HCT116 (cell line): ENCODE results near the gene ANTKMT. TPM values are rescaled to one million over a fixed set of nuclear protein-coding genes. Genes with fewer than 3 reads are reported as not detected.

Experiments
- ATAC-seq: fragments of 200-7000 bp; cut with Tn5 transposase; 2 replicates; pipeline ENCODE4 v1.9.1; 2020; ENCODE audit warnings: mild to moderate bottlenecking, moderate library complexity
- BruUV-seq: library from RNA; stranded (reverse); fragments of 400-500 nt; replicated peaks from 2 replicates; lab custom pipeline; 2021; lab: Mats Ljungman, UMichigan
- CTCF ChIA-PET: fragments of 300-600 bp; sonication (Branson Sonifier 250); formaldehyde crosslinking; loops from one replicate; lab custom pipeline; 2021; ENCODE audit warnings: antibody characterized with exemption; lab: Charles Lee
- POLR2A ChIA-PET: fragments of 300-600, 350-600 bp; sonication (Branson Sonifier 250); formaldehyde crosslinking; loops from one replicate; lab custom pipeline; 2021; ENCODE audit warnings: antibody characterized with exemption; lab: Charles Lee
- RAD21 ChIA-PET, 2 experiments: fragments of 300-600 bp; sonication (Branson Sonifier 250); formaldehyde crosslinking; loops; one replicate each; lab custom pipeline; 2023; ENCODE audit warnings: low total read pairs in 2 of 2; ENCODE audit not compliant: uncharacterized antibody in 2 of 2, unreplicated experiment in 2 of 2, low non-redundant PET in 1 of 2; lab: Charles Lee
- DNase-seq: peaks from one replicate; pipeline ENCODE4 v3.0.0-alpha.2; 2010; ENCODE audit warnings: low read depth, low spot score
- H2AFZ ChIP-seq: fragments of 200-600 bp; shearing (Covaris generic), sonication (generic); 2 replicates; pipeline ENCODE4 v1.6.1; 2017; ENCODE audit warnings: low read depth, mixed run types, mixed read lengths, antibody characterized with exemption, low read length; ENCODE audit not compliant: poor library complexity, severe bottlenecking
- H3K27ac ChIP-seq: 2 replicates; pipeline ENCODE4 v1.5.1; 2012; ENCODE audit warnings: low read depth, low read length
- H3K27me3 ChIP-seq: fragments of 200-600 bp; sonication (generic); 2 replicates; pipeline ENCODE4 v1.6.1; 2016; ENCODE audit warnings: mixed run types, low read length, mixed read lengths; ENCODE audit not compliant: insufficient read depth
- H3K36me3 ChIP-seq, 2 experiments: fragments of 200-500 bp in 1 of 2; fragments of 200-600 bp in 1 of 2; sonication (Bioruptor generic) in 1 of 2; sonication (generic) in 1 of 2; 2 replicates each; pipeline versions ENCODE4 v1.5.1 to v1.6.1; 2014 to 2016; ENCODE audit warnings: low read length in 2 of 2, inconsistent platforms in 1 of 2, mixed read lengths in 1 of 2, mixed run types in 1 of 2; ENCODE audit not compliant: insufficient read depth in 2 of 2, control insufficient read depth in 1 of 2
- H3K4me1 ChIP-seq, 2 experiments: fragments of 200-600 bp in 1 of 2; sonication (generic) in 1 of 2; 2 replicates each; pipeline versions ENCODE4 v1.5.1 to v1.6.1; 2012 to 2017; ENCODE audit warnings: low read length in 2 of 2, inconsistent platforms in 1 of 2, mild to moderate bottlenecking in 1 of 2, mixed read lengths in 1 of 2, mixed run types in 1 of 2, moderate library complexity in 1 of 2; ENCODE audit not compliant: insufficient read depth in 2 of 2, control insufficient read depth in 1 of 2
- H3K4me2 ChIP-seq: fragments of 200-600 bp; sonication (generic); 2 replicates; pipeline ENCODE4 v1.6.1; 2017; ENCODE audit warnings: mixed run types, low read length, mixed read lengths
- H3K4me3 ChIP-seq, 2 experiments: fragments of 200-600 bp in 1 of 2; sonication (generic) in 1 of 2; replicated peaks in 1 of 2; 2 replicates each; pipeline ENCODE4 v1.5.1; 2011 to 2016; ENCODE audit warnings: low read length in 2 of 2, control low read depth in 1 of 2, low read depth in 1 of 2, mild to moderate bottlenecking in 1 of 2, mixed read lengths in 1 of 2, mixed run types in 1 of 2
- H3K79me2 ChIP-seq: fragments of 200-600 bp; sonication (generic); 2 replicates; pipeline ENCODE4 v1.6.1; 2017; ENCODE audit warnings: mild to moderate bottlenecking, mixed run types, low read length, moderate library complexity, mixed read lengths; ENCODE audit not compliant: insufficient read depth
- H3K9ac ChIP-seq: fragments of 200-600 bp; sonication (generic); 2 replicates; pipeline ENCODE4 v1.6.1; 2016; ENCODE audit warnings: low read length, mixed read lengths
- H3K9me2 ChIP-seq: fragments of 200-600 bp; sonication (generic), shearing (Covaris generic); 2 replicates; pipeline ENCODE4 v1.6.1; 2017; ENCODE audit warnings: mixed run types, mild to moderate bottlenecking, moderate library complexity; ENCODE audit not compliant: insufficient read depth
- H3K9me3 ChIP-seq, 2 experiments: fragments of 200-500 bp in 1 of 2; fragments of 200-600 bp in 1 of 2; sonication (Bioruptor generic) in 1 of 2; sonication (generic) in 1 of 2; 2 replicates each; pipeline ENCODE4 v1.6.1; 2014 to 2017; ENCODE audit warnings: low read length in 2 of 2, mixed read lengths in 2 of 2, inconsistent platforms in 1 of 2, low read depth in 1 of 2, mild to moderate bottlenecking in 1 of 2, mixed run types in 1 of 2, moderate library complexity in 1 of 2; ENCODE audit not compliant: control insufficient read depth in 1 of 2, insufficient read depth in 1 of 2
- H4K20me1 ChIP-seq: fragments of 200-600 bp; sonication (generic), shearing (Covaris generic); 2 replicates; pipeline ENCODE4 v1.6.1; 2017; ENCODE audit warnings: mixed run types, mild to moderate bottlenecking, moderate library complexity; ENCODE audit not compliant: insufficient read depth
- CTCF ChIP-seq, 3 experiments: fragments of 200-600 bp in 1 of 3; sonication (generic) in 1 of 3; IDR thresholded peaks in 2 of 3; conservative IDR thresholded peaks in 1 of 3; 2 replicates each; pipeline ENCODE4 v1.5.1; 2012 to 2017; ENCODE audit warnings: low read depth in 2 of 3, low read length in 2 of 3, antibody characterized with exemption in 1 of 3, borderline replicate concordance in 1 of 3, control low read depth in 1 of 3, mild to moderate bottlenecking in 1 of 3, mixed read lengths in 1 of 3, mixed run types in 1 of 3, moderate library complexity in 1 of 3; ENCODE audit not compliant: insufficient read depth in 1 of 3
- EZH2phosphoT487 ChIP-seq: fragments of 200-600 bp; IDR thresholded peaks from 2 replicates; pipeline ENCODE4 v1.6.1; 2018; ENCODE audit warnings: antibody characterized with exemption, borderline replicate concordance
- MAX ChIP-seq: IDR thresholded peaks from 2 replicates; pipeline ENCODE4 v1.6.1; 2012
- SIN3A ChIP-seq: IDR thresholded peaks from 2 replicates; pipeline ENCODE4 v1.6.1; 2012; ENCODE audit warnings: low read depth
- ZBTB33 ChIP-seq: IDR thresholded peaks from 2 replicates; pipeline ENCODE4 v1.6.1; 2011; ENCODE audit warnings: mild to moderate bottlenecking, low read length, moderate library complexity; ENCODE audit not compliant: insufficient replicate concordance; ENCODE audit errors: extremely low read depth
- ZFX ChIP-seq: fragments of 450-650 bp; IDR thresholded peaks from 2 replicates; pipeline ENCODE4 v1.6.1; 2017
- intact Hi-C: fragments of 100-400 bp; cut with micrococcal nuclease; formaldehyde crosslinking; loops from 2 replicates; pipeline ENCODE4 v1.10.0; 2022
- total RNA-seq: library from RNA; stranded (reverse); gene quantifications from one replicate; pipeline ENCODE4 v1.2.1, GENCODE V29; 2021; ENCODE audit not compliant: unreplicated experiment

The ANTKMT gene
- total RNA-seq, 1 experiment from 2014 or later, result 65.4 TPM

- H3K9me2 ChIP-seq, result no peaks in the 10 kb centered on the region
- H2AFZ ChIP-seq, result no peak overlapping the region
- H3K4me2 ChIP-seq, result peak overlapping the region; percentile 59; the same call in 1 of the 2 replicates
- H3K27ac ChIP-seq, result no peak overlapping the region
- no peak overlapping the region for H3K9ac ChIP-seq
- ChIA-PET RAD21 (no interaction called here), CTCF (interaction anchor here (1.5 kb wide), 1 partner anchor 17 kb away, joined by 3 read pairs; no protein-coding TSS in a partner anchor), POLR2A (interaction anchor here (2.1 kb wide), 1 partner anchor 77 kb away, joined by 9 read pairs; the partner anchor contains the start of genes CHTF18 and RPUSD1)
- H3K36me3 ChIP-seq, result no peaks in the 10 kb centered on the region
- H3K9me3 ChIP-seq, result no peaks in the 10 kb centered on the region
- H3K4me1 ChIP-seq, result peaks cover 17 to 55% of the 10 kb centered on the region in 2 experiments
- H3K79me2 ChIP-seq, result peaks cover 4% of the 10 kb centered on the region; the same call in 1 of the 2 replicates
- no peaks in the 10 kb centered on the region for H3K27me3 ChIP-seq
- TF ChIP-seq CTCF (IDR thresholded peaks at IDR 0.05 in 2 of 3, conservative IDR thresholded peaks at IDR 0.05 in 1 of 3; ENCODE audit: borderline replicate concordance in 1 of 3, insufficient read depth in 1 of 3, low read depth in 2 of 3, low read length in 2 of 3), result no peak
- no peak for TF ChIP-seq SIN3A
- TF ChIP-seq MAX, result no peak
- TF ChIP-seq ZFX, result no peak
- no peak for TF ChIP-seq ZBTB33
- TF ChIP-seq EZH2phosphoT487, result no peak
- TF ChIP-seq, all 23 proteins: peak for 0
- no peak overlapping the region for H3K4me3 ChIP-seq
- intact Hi-C loops, result loop anchor here (5.0 kb wide), 2 partner anchors 166 to 346 kb away; no protein-coding TSS in a partner anchor
- no peaks in the 10 kb centered on the region for H4K20me1 ChIP-seq
- DNase-seq (no peak), ATAC-seq (no peak)
- no TSS peak for BruUV-seq
These were observed 9.9 kb upstream of the ANTKMT start for GRCh38 chr16:711084-711483.
